ENCODE measurements around the gene FGF23.

FGF23 gene

GRCh38 chr12:4383304-4383865 lies 3.9 kb upstream of the FGF23 start:
- DNase-seq (ENCODE audit: low spot score): no peak

- DNase-seq (ENCODE audit: low spot score): no peak
Observed at GRCh38 chr12:4380332-4380731, 820 bp upstream of the FGF23 start.

- no peak for DNase-seq (ENCODE audit: low spot score)
Observed at GRCh38 chr12:4378772-4379171, 740 bp downstream of the FGF23 start.

- no peak for DNase-seq (ENCODE audit: low spot score)
Observed at GRCh38 chr12:4375449-4375848, 4.1 kb downstream of the FGF23 start.

GRCh38 chr12:4372653-4373052 lies 6.9 kb downstream of the FGF23 start:
- no peak for DNase-seq (ENCODE audit: low spot score)

- no peak for DNase-seq (ENCODE audit: low spot score)
Observed at GRCh38 chr12:4370265-4370664, 9.2 kb downstream of the FGF23 start.

GRCh38 chr12:4369548-4369947 lies 10.0 kb downstream of the FGF23 start:
- no peak for DNase-seq (ENCODE audit: low spot score)

- no peak for DNase-seq (ENCODE audit: low spot score)
Observed at GRCh38 chr12:4366090-4366489, 13.4 kb downstream of the FGF23 start.

GRCh38 chr12:4356041-4356327 lies 23.5 kb downstream of the FGF23 start:
- peak; percentile 19 for DNase-seq (ENCODE audit: low spot score)

GRCh38 chr12:4355156-4356040 lies 24.1 kb downstream of the FGF23 start:
- DNase-seq (ENCODE audit: low spot score): no peak

GRCh38 chr12:4353785-4354208 lies 25.7 kb downstream of the FGF23 start:
- DNase-seq (ENCODE audit: low spot score): peak; percentile 38

- no peak for DNase-seq (ENCODE audit: low spot score)
Observed at GRCh38 chr12:4346931-4347330, 32.6 kb downstream of the FGF23 start.

GRCh38 chr12:4331842-4332241 lies 47.7 kb downstream of the FGF23 start:
- no peak for DNase-seq (ENCODE audit: low spot score)

GRCh38 chr12:4331221-4331620 lies 48.3 kb downstream of the FGF23 start:
- DNase-seq (ENCODE audit: low spot score): no peak

- DNase-seq (ENCODE audit: low spot score): no peak
Observed at GRCh38 chr12:4330203-4330602, 49.3 kb downstream of the FGF23 start.

GRCh38 chr12:4327293-4327692 lies 52.2 kb downstream of the FGF23 start:
- no peak for DNase-seq (ENCODE audit: low spot score)

GRCh38 chr12:4325966-4326365 lies 53.5 kb downstream of the FGF23 start:
- DNase-seq (ENCODE audit: low spot score): no peak

GRCh38 chr12:4324366-4324765 lies 55.1 kb downstream of the FGF23 start:
- no peak for DNase-seq (ENCODE audit: low spot score)

GRCh38 chr12:4323396-4323795 lies 56.1 kb downstream of the FGF23 start:
- DNase-seq (ENCODE audit: low spot score): no peak

GRCh38 chr12:4322726-4323125 lies 56.8 kb downstream of the FGF23 start:
- DNase-seq (ENCODE audit: low spot score): no peak

GRCh38 chr12:4320853-4321701 lies 58.4 kb downstream of the FGF23 start, which contains the start of gene TIGAR:
Gene TIGAR (plus strand): TSS chr12:4321213. CDS start chr12:4321272, 59 bp downstream.
- DNase-seq (ENCODE audit: low spot score): peak; percentile 89

GRCh38 chr12:4320497-4320852 lies 59.0 kb downstream of the FGF23 start:
- DNase-seq (ENCODE audit: low spot score): peak; percentile 6
